Activated CD4-positive, alpha-beta T cell treated with anti-CD3 and anti-CD28 coated beads for 36 hours (primary cell): ENCODE data around the gene SMURF2. TPM values are rescaled to one million over a fixed set of nuclear protein-coding genes. Genes with fewer than 3 reads are reported as not detected.

ENCODE experiments used
- ATAC-seq: fragments of 200-7000 bp; cut with Tn5 transposase; one replicate; pipeline ENCODE4 v1.10.0; 2021; ENCODE audit warnings: mild to moderate bottlenecking, moderate library complexity
- CTCF ChIA-PET: fragments of 350-600 bp; sonication (Branson Sonifier 250); formaldehyde crosslinking; loops from one replicate; lab custom pipeline; 2021; ENCODE audit warnings: antibody characterized with exemption; lab: Charles Lee
- POLR2A ChIA-PET: fragments of 350-600 bp; sonication (Branson Sonifier 250); formaldehyde crosslinking; loops from one replicate; lab custom pipeline; 2021; ENCODE audit warnings: antibody characterized with exemption, inconsistent platforms; lab: Charles Lee
- DNase-seq: peaks from one replicate; pipeline ENCODE4 v3.0.0-alpha.2; 2020
- H3K27ac Mint-ChIP-seq: one replicate; pipeline ENCODE4 v1.8.0; 2021; ENCODE audit warnings: mixed read lengths
- H3K27me3 Mint-ChIP-seq: one replicate; pipeline ENCODE4 v1.8.0; 2021; ENCODE audit warnings: mixed read lengths
- H3K36me3 Mint-ChIP-seq: one replicate; pipeline ENCODE4 v1.8.0; 2021; ENCODE audit warnings: low read depth, mixed read lengths
- H3K4me1 Mint-ChIP-seq: one replicate; pipeline ENCODE4 v1.8.0; 2021; ENCODE audit warnings: mixed read lengths
- H3K4me3 Mint-ChIP-seq: one replicate; pipeline ENCODE4 v1.8.0; 2021; ENCODE audit warnings: mild to moderate bottlenecking, moderate library complexity, mixed read lengths
- H3K9me3 Mint-ChIP-seq: one replicate; pipeline ENCODE4 v1.8.0; 2021; ENCODE audit warnings: low read depth, mixed read lengths
- intact Hi-C, 2 experiments: fragments of 100-400 bp; cut with DNase I in 1 of 2; cut with micrococcal nuclease in 1 of 2; formaldehyde crosslinking; loops; one replicate each; pipeline versions ENCODE4 v1.14.2 to v1.15.1; 2022 to 2024; cut with DNase I, micrococcal nuclease
- total RNA-seq, 2 experiments: library from RNA; stranded (reverse); gene quantifications; one replicate each; pipeline ENCODE4 v1.2.3, GENCODE V29; 2021

SMURF2 gene
- total RNA-seq, 2 experiments from 2014 or later = 13.9 to 15.0 TPM

- H3K4me3 Mint-ChIP-seq = peak overlapping the region; percentile 50
- POLR2A ChIA-PET = interaction anchor here (0.5 to 0.6 kb wide), 2 partner anchors 123 to 444 kb away, joined by 3 to 4 read pairs; no protein-coding TSS in a partner anchor
- peak overlapping the region; percentile 84 for H3K27ac Mint-ChIP-seq
- H3K27me3 Mint-ChIP-seq = no peaks in the 10 kb centered on the region
- ATAC-seq = peak; percentile 99
- H3K4me1 Mint-ChIP-seq = peaks cover 56% of the 10 kb centered on the region
- peaks cover 8% of the 10 kb centered on the region for H3K36me3 Mint-ChIP-seq
- CTCF ChIA-PET = interaction anchor here (0.9 to 1.5 kb wide), 5 partner anchors 9 to 207 kb away, joined by 3 to 6 read pairs (median 4); partner anchors contain the start of gene POLG2
- DNase-seq = peak; percentile 43
- no peaks in the 10 kb centered on the region for H3K9me3 Mint-ChIP-seq
- intact Hi-C loops = loop anchor here in 1 of 2 experiments (1.0 kb wide), 1 partner anchor 20 kb away; no protein-coding TSS in a partner anchor
Observed at GRCh38 chr17:64628641-64629040, 33.5 kb downstream of the SMURF2 start.

DNA sequence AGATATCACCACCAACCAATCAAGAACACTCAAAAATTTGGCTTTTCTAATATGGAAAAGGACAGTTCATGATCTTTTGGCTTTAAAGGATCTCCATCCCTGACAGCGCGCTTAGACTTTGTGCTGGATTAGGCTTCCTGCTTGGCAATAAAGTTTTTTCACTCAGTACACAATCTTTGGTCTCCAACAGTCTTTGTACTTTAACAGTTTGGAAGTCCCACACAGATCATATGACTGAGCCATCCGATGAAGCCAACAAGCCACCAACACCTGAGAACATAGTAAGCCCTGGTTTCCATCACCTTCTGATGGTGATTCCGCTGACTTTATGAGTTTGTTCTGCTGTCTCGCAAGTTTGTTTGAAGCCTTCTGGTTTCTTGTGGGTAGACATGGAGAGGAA, 34.3 kb downstream of the SMURF2 start:
- POLR2A ChIA-PET = no interaction called here
- no peaks in the 10 kb centered on the region for H3K9me3 Mint-ChIP-seq
- no peak overlapping the region for H3K4me3 Mint-ChIP-seq
- peaks cover 58% of the 10 kb centered on the region for H3K4me1 Mint-ChIP-seq
- CTCF ChIA-PET = no interaction called here
- no peaks in the 10 kb centered on the region for H3K27me3 Mint-ChIP-seq
- peak overlapping the region; percentile 84 for H3K27ac Mint-ChIP-seq
- intact Hi-C loops = loop anchor here in 1 of 2 experiments (1.0 kb wide), 1 partner anchor 19 kb away; no protein-coding TSS in a partner anchor
- ATAC-seq (peak; percentile 34), DNase-seq (peak; percentile 17)
- H3K36me3 Mint-ChIP-seq = peaks cover 8% of the 10 kb centered on the region

GRCh38 chr17:64626827-64627226, 35.3 kb downstream of the SMURF2 start:
- Mint-ChIP-seq H3K36me3 (peaks cover 8% of the 10 kb centered on the region), H3K4me3 (no peak overlapping the region), H3K9me3 (no peaks in the 10 kb centered on the region), H3K27me3 (no peaks in the 10 kb centered on the region), H3K27ac (no peak overlapping the region), H3K4me1 (peaks cover 54% of the 10 kb centered on the region)
- ChIA-PET CTCF (interaction anchor here (0.6 to 0.7 kb wide), 2 partner anchors 20 to 52 kb away, joined by 4 read pairs; no protein-coding TSS in a partner anchor), POLR2A (no interaction called here)
- no peak for ATAC-seq
- intact Hi-C loops = no loop called here
- no peak for DNase-seq

- H3K4me3 Mint-ChIP-seq = no peak overlapping the region
- ATAC-seq (no peak), DNase-seq (no peak)
- H3K27ac Mint-ChIP-seq = no peak overlapping the region
- peaks cover 8% of the 10 kb centered on the region for H3K36me3 Mint-ChIP-seq
- ChIA-PET CTCF (no interaction called here), POLR2A (no interaction called here)
- peaks cover 44% of the 10 kb centered on the region for H3K4me1 Mint-ChIP-seq
- H3K27me3 Mint-ChIP-seq = no peaks in the 10 kb centered on the region
- H3K9me3 Mint-ChIP-seq = no peaks in the 10 kb centered on the region
- intact Hi-C loops = no loop called here
Observed at GRCh38 chr17:64625541-64625940, 36.6 kb downstream of the SMURF2 start.

DNA sequence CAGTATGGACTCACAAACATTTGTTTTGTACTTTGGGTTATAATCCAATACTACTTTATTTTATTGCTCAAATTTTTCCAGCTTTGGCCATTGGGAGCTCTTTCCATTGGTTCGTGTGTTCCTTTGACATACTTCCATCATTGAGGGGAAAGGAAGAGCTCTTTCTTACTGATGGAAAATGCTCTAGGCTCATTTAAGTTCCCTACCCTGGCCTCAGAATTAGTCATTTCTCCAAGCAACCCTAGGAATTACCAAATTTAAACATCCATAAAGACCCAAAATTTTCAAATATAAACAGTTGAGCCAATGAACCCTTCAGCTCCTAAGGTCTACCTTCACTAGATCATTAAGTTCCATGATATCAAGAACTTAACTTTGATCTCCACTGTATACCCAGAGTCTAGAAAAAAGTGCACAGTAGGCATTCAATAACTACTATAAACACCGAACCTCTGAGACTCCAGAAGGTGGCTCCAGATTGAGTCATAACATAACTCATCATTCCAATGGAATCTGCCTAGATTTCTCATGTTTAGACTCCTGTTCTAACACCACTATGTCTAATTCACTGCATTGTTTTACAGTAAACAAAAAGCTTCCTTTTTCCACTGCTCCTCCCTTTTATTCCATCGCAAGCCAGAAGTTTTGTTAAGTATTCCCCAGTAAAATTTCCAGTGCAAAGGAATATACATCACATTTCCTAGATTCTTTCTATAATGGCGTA, 39.0 kb downstream of the SMURF2 start:
- no peak overlapping the region for H3K4me3 Mint-ChIP-seq
- no peaks in the 10 kb centered on the region for H3K9me3 Mint-ChIP-seq
- intact Hi-C loops = no loop called here
- peaks cover 8% of the 10 kb centered on the region for H3K36me3 Mint-ChIP-seq
- peaks cover 29% of the 10 kb centered on the region for H3K4me1 Mint-ChIP-seq
- ATAC-seq (no peak), DNase-seq (no peak)
- CTCF ChIA-PET = interaction anchor here (0.6 to 1.5 kb wide), 7 partner anchors 8 to 352 kb away, joined by 3 to 4 read pairs (median 4); no protein-coding TSS in a partner anchor
- H3K27me3 Mint-ChIP-seq = no peaks in the 10 kb centered on the region
- POLR2A ChIA-PET = interaction anchor here (0.7 to 1.2 kb wide), 2 partner anchors 11 to 121 kb away, joined by 3 to 4 read pairs; no protein-coding TSS in a partner anchor
- no peak overlapping the region for H3K27ac Mint-ChIP-seq

GRCh38 chr17:64621772-64622171, 40.3 kb downstream of the SMURF2 start:
- Mint-ChIP-seq H3K36me3 (peaks cover 4% of the 10 kb centered on the region), H3K4me1 (peaks cover 22% of the 10 kb centered on the region), H3K4me3 (no peak overlapping the region), H3K9me3 (no peaks in the 10 kb centered on the region), H3K27ac (no peak overlapping the region), H3K27me3 (no peaks in the 10 kb centered on the region)
- CTCF ChIA-PET = interaction anchor here (0.7 kb wide), 1 partner anchor 395 kb away, joined by 3 read pairs; no protein-coding TSS in a partner anchor
- POLR2A ChIA-PET = no interaction called here
- no peak for DNase-seq
- intact Hi-C loops = no loop called here
- ATAC-seq = no peak

DNA sequence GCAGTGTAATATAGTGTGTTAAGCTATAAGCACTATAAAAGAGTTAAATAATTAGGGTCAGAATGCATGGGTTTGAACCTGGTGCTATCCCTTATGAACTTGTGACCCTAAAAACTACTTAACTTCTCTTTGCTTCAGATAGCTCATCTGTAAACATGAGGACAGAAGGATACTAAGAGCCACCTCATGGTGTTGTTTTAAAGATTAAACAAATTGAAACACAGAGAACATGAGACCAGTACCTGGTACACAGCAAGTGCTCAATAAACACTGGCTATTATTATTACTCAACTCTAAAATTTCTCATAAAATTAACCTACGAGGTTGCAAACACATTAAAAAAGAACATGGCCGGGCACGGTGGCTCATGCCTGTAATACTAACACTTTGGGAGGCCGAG, 43.3 kb downstream of the SMURF2 start:
- peaks cover 29% of the 10 kb centered on the region for H3K4me1 Mint-ChIP-seq
- ChIA-PET POLR2A (no interaction called here), CTCF (interaction anchor here (1.1 to 1.2 kb wide), 3 partner anchors 10 to 43 kb away, joined by 3 to 4 read pairs (median 3); no protein-coding TSS in a partner anchor)
- no peak for ATAC-seq
- no peaks in the 10 kb centered on the region for H3K27me3 Mint-ChIP-seq
- DNase-seq = no peak
- intact Hi-C loops = no loop called here
- no peaks in the 10 kb centered on the region for H3K9me3 Mint-ChIP-seq
- no peak overlapping the region for H3K27ac Mint-ChIP-seq
- H3K36me3 Mint-ChIP-seq = no peaks in the 10 kb centered on the region
- H3K4me3 Mint-ChIP-seq = no peak overlapping the region

- intact Hi-C loops = no loop called here
- no peaks in the 10 kb centered on the region for H3K36me3 Mint-ChIP-seq
- ChIA-PET POLR2A (no interaction called here), CTCF (interaction anchor here (1.1 kb wide), 1 partner anchor 13 kb away, joined by 4 read pairs; no protein-coding TSS in a partner anchor)
- no peak overlapping the region for H3K4me3 Mint-ChIP-seq
- DNase-seq = no peak
- no peaks in the 10 kb centered on the region for H3K27me3 Mint-ChIP-seq
- ATAC-seq = no peak
- H3K27ac Mint-ChIP-seq = no peak overlapping the region
- H3K9me3 Mint-ChIP-seq = no peaks in the 10 kb centered on the region
- H3K4me1 Mint-ChIP-seq = peaks cover 30% of the 10 kb centered on the region
Observed at GRCh38 chr17:64617125-64617780, 44.9 kb downstream of the SMURF2 start.

GRCh38 chr17:64615028-64615677, 47.0 kb downstream of the SMURF2 start:
- DNase-seq (no peak), ATAC-seq (no peak)
- H3K27ac Mint-ChIP-seq = no peak overlapping the region
- H3K27me3 Mint-ChIP-seq = no peaks in the 10 kb centered on the region
- peaks cover 30% of the 10 kb centered on the region for H3K4me1 Mint-ChIP-seq
- CTCF ChIA-PET = interaction anchor here (1.1 to 1.3 kb wide), 2 partner anchors 9 to 124 kb away, joined by 3 to 4 read pairs; no protein-coding TSS in a partner anchor
- POLR2A ChIA-PET = no interaction called here
- no peaks in the 10 kb centered on the region for H3K36me3 Mint-ChIP-seq
- no peak overlapping the region for H3K4me3 Mint-ChIP-seq
- H3K9me3 Mint-ChIP-seq = no peaks in the 10 kb centered on the region
- intact Hi-C loops = no loop called here

DNA sequence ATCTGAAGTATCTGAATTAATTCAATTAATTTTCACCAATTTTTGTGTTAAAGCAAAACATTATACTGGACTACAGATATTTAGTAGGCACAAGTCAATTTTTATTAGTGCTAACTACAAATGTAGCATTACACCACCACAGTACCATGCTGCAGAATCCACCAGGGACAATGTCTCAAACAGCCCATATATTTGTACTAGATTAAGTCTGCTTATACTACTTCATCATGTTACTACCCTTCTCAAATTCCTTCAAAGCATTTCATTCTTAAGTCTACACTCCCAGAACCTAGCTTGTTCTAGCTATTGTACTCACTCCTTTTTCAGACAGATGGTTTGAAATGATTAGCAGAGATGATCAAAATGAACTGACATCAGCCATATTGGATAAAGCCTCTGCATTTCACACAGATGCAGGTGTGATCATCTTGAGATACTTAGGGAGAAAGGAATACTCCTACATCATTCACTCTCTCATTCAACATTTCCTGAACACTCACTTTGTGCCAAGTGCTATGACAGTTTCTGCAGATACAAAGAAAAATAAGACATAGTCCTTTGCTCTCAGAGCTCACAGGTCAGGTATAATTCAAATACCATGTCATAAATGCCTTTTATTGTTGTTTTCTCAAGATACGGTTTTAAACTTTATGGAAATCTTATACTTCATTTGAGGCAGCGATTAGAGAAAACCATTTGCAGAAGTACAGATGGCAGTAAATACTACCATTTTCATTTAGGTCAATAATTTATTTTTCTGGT, 47.7 kb downstream of the SMURF2 start:
- CTCF ChIA-PET = interaction anchor here (1.0 to 1.3 kb wide), 4 partner anchors 9 to 123 kb away, joined by 3 to 5 read pairs (median 4); no protein-coding TSS in a partner anchor

More for the DNA sequence above, 47.7 kb downstream of the SMURF2 start:
- DNase-seq (no peak), ATAC-seq (no peak)
- Mint-ChIP-seq H3K4me3 (no peak overlapping the region), H3K27me3 (no peaks in the 10 kb centered on the region), H3K9me3 (no peaks in the 10 kb centered on the region), H3K36me3 (no peaks in the 10 kb centered on the region), H3K4me1 (peaks cover 33% of the 10 kb centered on the region), H3K27ac (no peak overlapping the region)
- intact Hi-C loops = no loop called here
- POLR2A ChIA-PET = interaction anchor here (0.6 kb wide), 1 partner anchor 108 kb away, joined by 3 read pairs; the partner anchor contains the start of gene CEP95
